Kidney epithelial cell (primary cell): Measurements from ENCODE around the gene NR1D2. TPM values are rescaled to one million over a fixed set of nuclear protein-coding genes. Genes with fewer than 3 reads are reported as not detected.

Experiments
- DNase-seq: peaks from one replicate; pipeline ENCODE4 v3.0.0-alpha.2; 2010; ENCODE audit warnings: low read depth
- H3K27me3 ChIP-seq: 2 replicates; pipeline ENCODE4 v1.6.0; 2011; ENCODE audit warnings: low read length; ENCODE audit not compliant: control insufficient read depth, insufficient read depth
- H3K36me3 ChIP-seq: 2 replicates; pipeline ENCODE4 v1.5.1; 2011; ENCODE audit warnings: low read length; ENCODE audit not compliant: control insufficient read depth, insufficient read depth
- H3K4me3 ChIP-seq: 2 replicates; pipeline ENCODE4 v1.5.1; 2011; ENCODE audit warnings: low read depth, mild to moderate bottlenecking, control low read depth, low read length
- total RNA-seq: library from RNA; depleted of rRNA; stranded (reverse); fragments of >200 nt; gene quantifications from 2 replicates; pipeline ENCODE4 v1.2.3, GENCODE V29; 2015
- TF ChIP-seq, protein P1 (sequence below): IDR thresholded peaks from 2 replicates; pipeline ENCODE4 v1.5.1; 2011; ENCODE audit warnings: mild to moderate bottlenecking, moderate library complexity, low read length, control low read depth, inconsistent platforms; ENCODE audit not compliant: insufficient read depth, poor library complexity, severe bottlenecking

The NR1D2 gene
- total RNA-seq, 1 donor from 2014 or later, result 13.6 TPM

- H3K27me3 ChIP-seq, result no peaks in the 10 kb centered on the region
- H3K36me3 ChIP-seq, result no peaks in the 10 kb centered on the region
- DNase-seq, result no peak
- H3K4me3 ChIP-seq, result no peak overlapping the region
- TF ChIP-seq, protein P1, sequence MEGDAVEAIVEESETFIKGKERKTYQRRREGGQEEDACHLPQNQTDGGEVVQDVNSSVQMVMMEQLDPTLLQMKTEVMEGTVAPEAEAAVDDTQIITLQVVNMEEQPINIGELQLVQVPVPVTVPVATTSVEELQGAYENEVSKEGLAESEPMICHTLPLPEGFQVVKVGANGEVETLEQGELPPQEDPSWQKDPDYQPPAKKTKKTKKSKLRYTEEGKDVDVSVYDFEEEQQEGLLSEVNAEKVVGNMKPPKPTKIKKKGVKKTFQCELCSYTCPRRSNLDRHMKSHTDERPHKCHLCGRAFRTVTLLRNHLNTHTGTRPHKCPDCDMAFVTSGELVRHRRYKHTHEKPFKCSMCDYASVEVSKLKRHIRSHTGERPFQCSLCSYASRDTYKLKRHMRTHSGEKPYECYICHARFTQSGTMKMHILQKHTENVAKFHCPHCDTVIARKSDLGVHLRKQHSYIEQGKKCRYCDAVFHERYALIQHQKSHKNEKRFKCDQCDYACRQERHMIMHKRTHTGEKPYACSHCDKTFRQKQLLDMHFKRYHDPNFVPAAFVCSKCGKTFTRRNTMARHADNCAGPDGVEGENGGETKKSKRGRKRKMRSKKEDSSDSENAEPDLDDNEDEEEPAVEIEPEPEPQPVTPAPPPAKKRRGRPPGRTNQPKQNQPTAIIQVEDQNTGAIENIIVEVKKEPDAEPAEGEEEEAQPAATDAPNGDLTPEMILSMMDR, result no peak
Observed at GRCh38 chr3:23995219-23995618, 50.1 kb downstream of the NR1D2 start.

GRCh38 chr3:23996095-23996524, 51.0 kb downstream of the NR1D2 start:
- Histone ChIP-seq H3K27me3 (no peaks in the 10 kb centered on the region), H3K36me3 (no peaks in the 10 kb centered on the region), H3K4me3 (no peak overlapping the region)
- DNase-seq, result no peak
- TF ChIP-seq, protein P1, result no peak

DNA sequence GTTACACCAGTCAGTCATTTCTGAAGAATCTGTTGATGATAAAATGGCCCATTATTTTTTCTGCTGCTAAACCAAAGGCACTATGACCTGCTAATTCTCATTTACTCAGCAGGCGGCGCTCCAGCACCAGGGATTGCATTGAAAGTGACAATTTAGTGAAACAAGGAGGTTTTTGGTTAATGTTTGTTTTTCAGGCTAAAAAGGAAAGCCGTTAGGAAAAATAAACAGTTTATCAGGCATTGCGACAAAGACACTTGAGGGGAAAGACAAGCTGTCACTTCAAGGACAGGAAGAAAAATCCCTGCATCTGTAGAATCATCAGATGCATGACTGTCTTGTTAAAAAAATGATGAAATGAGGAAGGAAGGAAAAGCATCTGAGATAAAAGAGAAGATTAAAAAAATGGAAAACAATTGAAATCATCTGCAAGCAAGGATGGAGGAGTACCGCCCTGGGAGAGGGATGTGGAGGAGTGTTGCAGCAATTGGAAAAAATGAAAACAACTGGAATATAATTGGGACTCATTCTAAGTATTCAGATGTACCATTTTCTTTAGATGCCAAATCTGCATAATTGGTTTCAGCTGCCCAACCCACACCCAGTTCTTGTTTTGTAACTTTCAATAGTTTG, 54.0 kb downstream of the NR1D2 start:
- DNase-seq, result peak; percentile 5

GRCh38 chr3:24002129-24002528, 57.0 kb downstream of the NR1D2 start:
- no peak for DNase-seq

More for the DNA sequence above, 54.0 kb downstream of the NR1D2 start:
- no peaks in the 10 kb centered on the region for H3K36me3 ChIP-seq
- H3K4me3 ChIP-seq, result no peak overlapping the region
- no peaks in the 10 kb centered on the region for H3K27me3 ChIP-seq
- TF ChIP-seq, protein P1, result peak; percentile 91

DNA sequence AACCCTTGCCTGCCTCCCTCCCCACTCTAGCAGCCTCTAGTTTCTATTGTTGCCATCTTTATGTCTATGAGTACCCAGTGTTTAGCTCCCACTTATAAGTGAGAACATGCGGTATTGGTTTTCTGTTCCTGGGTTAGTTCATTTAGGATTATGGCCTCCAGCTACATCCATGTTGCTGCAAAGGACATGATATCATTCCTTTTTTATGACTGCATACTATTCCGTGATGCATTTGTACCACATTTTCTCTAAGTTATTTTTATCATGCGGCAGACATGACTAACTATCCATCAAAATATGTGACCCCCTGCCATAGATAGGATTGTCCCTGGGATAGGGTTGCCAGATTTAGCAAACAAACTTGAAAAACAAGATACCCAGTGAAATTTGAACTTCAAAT, 58.4 kb downstream of the NR1D2 start:
- TF ChIP-seq, protein P1, result no peak
- H3K27me3 ChIP-seq, result no peaks in the 10 kb centered on the region
- no peak for DNase-seq
- H3K36me3 ChIP-seq, result no peaks in the 10 kb centered on the region
- H3K4me3 ChIP-seq, result no peak overlapping the region

More at GRCh38 chr3:24002129-24002528, 57.0 kb downstream of the NR1D2 start:
- no peak overlapping the region for H3K4me3 ChIP-seq
- H3K36me3 ChIP-seq, result no peaks in the 10 kb centered on the region
- TF ChIP-seq, protein P1, result no peak
- no peaks in the 10 kb centered on the region for H3K27me3 ChIP-seq
